D721Med (cell line): ENCODE results near the gene ARHGAP6.

Source experiments
- DNase-seq: peaks from one replicate; pipeline ENCODE4 v3.0.0; 2011; ENCODE audit warnings: low spot score; ENCODE audit not compliant: insufficient read length
- FAIRE-seq: peaks from 2 replicates; lab custom pipeline; 2011; peaks lifted over from hg19 to GRCh38; lab: Jason Lieb, UNC
- TF ChIP-seq, protein P1 (sequence below): IDR thresholded peaks from 2 replicates; pipeline ENCODE4 v1.5.1; 2012; ENCODE audit warnings: mild to moderate bottlenecking, control low read depth; ENCODE audit not compliant: insufficient read depth; ENCODE audit errors: missing control alignments

ARHGAP6 gene

DNA sequence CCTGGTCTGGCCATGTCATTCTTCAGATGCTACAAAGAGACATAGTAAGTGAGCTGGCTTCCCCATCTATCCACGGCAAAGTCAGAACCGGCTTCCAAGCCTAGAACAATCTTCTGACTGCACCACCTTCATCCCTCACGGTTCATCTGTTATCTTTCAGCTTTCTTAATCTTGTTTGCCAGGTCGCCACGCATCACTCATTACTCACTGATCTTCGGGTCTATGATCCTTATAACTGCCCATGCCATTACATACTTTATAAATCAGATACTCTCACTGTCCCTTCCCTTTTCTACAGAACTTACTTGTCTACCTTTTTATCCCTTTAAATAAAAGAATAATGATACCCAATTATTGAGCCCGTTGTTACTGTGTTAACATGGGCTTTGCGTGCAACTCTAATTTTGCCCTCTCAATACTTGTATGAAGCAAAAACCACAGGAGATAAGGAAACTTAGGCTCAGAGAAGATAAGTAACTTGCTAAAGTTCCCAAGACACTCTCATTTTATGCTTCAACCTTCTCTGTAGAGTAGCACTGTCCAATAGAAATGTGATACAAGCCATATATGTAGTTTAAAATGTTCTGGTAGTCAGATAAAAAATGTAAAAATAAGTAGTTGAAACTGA, 200.8 kb downstream of the ARHGAP6 start:
- TF ChIP-seq, protein P1, sequence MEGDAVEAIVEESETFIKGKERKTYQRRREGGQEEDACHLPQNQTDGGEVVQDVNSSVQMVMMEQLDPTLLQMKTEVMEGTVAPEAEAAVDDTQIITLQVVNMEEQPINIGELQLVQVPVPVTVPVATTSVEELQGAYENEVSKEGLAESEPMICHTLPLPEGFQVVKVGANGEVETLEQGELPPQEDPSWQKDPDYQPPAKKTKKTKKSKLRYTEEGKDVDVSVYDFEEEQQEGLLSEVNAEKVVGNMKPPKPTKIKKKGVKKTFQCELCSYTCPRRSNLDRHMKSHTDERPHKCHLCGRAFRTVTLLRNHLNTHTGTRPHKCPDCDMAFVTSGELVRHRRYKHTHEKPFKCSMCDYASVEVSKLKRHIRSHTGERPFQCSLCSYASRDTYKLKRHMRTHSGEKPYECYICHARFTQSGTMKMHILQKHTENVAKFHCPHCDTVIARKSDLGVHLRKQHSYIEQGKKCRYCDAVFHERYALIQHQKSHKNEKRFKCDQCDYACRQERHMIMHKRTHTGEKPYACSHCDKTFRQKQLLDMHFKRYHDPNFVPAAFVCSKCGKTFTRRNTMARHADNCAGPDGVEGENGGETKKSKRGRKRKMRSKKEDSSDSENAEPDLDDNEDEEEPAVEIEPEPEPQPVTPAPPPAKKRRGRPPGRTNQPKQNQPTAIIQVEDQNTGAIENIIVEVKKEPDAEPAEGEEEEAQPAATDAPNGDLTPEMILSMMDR, result no peak
- DNase-seq, result no peak
- no peak for FAIRE-seq

DNA sequence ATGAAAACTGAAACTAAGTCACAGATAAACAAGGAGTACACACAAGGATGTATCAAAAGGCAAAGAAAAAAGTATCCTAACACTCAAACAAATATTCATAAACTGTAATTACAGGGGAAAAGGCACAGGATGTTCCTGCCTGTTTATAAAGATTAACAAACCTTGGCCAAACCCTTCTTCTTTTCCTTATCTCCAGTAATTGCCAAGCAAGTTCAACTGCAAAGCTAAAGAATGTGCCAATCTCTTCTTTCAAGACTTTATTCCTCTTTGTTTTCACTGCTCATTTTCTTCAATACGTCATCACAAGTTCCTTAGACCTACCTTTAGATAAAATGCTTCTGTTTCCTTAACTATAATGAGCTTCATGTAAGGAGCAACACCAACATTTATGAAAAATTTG, 201.3 kb downstream of the ARHGAP6 start:
- DNase-seq, result no peak
- TF ChIP-seq, protein P1, result no peak
- FAIRE-seq, result no peak

DNA sequence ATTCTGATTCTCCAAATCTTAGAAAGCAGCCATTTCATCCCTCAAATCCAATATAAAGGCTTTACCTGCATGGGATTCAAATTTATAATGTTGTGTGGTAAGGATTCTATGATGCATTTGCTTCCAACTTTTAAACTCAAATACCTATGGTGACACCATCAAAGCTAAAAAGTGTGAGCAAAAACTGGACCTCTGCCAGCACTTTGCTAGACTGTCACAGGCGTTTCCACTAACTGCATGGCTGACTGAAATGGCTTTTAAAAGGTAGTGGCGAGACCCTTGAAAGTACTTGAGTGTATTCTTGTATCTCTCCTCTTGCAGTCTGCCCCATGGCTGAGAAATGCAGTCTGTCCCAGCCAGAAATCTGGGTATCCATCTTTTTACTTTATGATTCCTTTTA, 203.1 kb downstream of the ARHGAP6 start:
- TF ChIP-seq, protein P1, result no peak
- FAIRE-seq, result no peak
- no peak for DNase-seq

- FAIRE-seq (no peak), DNase-seq (no peak)
- TF ChIP-seq, protein P1, result no peak
These were observed 203.6 kb downstream of the ARHGAP6 start for GRCh38 chrX:11462136-11462535.

DNA sequence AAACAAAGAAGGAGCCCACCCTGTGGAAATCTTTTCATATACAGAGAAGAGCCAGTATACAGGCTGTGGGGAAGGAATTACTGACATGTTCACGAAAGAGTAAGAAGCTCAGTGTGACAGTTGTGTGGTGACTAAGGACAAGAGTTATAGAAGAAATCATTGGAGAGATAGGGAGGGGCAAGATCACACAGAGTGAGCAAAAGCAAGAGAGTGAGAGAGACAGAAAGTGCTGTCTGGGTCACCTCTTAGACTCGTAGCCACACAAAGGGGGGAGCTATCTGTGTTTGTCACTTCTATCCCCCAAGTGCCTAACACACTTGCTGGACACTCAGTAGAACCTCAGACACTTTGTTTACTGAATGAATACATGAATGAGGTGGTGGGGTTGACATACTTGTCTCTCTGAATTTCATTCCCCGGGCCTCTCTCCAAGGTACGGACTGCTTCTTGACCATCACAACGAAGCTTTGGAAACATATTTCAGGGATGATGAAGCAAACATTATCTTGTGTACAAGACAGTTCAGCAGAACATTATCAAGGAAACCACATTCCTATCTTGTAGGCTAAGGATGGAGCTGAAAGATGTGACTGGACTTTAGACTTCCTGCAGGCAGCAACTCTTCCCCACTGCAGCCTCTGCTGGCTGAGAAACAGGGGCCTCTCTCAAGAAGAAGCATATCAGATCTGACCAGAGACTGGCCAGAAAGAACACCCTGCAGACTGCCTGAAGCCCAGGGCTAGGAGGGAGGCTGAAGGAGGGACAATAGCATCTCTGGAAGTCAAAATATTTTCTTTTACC, 204.3 kb downstream of the ARHGAP6 start:
- FAIRE-seq (no peak), DNase-seq (no peak)
- TF ChIP-seq, protein P1, result no peak

- DNase-seq, result no peak
- TF ChIP-seq, protein P1, result no peak
- FAIRE-seq, result no peak
These were observed 205.4 kb downstream of the ARHGAP6 start for GRCh38 chrX:11460347-11460746.

GRCh38 chrX:11458170-11458569, 207.6 kb downstream of the ARHGAP6 start:
- TF ChIP-seq, protein P1, result no peak
- DNase-seq (no peak), FAIRE-seq (no peak)
